ENCODE data around the gene ADARB2.
"Not testable (repeated sequence)": the region's sequence is repeated elsewhere in the genome, so short reads cannot be mapped to it uniquely, and the experiment has no call there.

ADARB2 gene

DNA sequence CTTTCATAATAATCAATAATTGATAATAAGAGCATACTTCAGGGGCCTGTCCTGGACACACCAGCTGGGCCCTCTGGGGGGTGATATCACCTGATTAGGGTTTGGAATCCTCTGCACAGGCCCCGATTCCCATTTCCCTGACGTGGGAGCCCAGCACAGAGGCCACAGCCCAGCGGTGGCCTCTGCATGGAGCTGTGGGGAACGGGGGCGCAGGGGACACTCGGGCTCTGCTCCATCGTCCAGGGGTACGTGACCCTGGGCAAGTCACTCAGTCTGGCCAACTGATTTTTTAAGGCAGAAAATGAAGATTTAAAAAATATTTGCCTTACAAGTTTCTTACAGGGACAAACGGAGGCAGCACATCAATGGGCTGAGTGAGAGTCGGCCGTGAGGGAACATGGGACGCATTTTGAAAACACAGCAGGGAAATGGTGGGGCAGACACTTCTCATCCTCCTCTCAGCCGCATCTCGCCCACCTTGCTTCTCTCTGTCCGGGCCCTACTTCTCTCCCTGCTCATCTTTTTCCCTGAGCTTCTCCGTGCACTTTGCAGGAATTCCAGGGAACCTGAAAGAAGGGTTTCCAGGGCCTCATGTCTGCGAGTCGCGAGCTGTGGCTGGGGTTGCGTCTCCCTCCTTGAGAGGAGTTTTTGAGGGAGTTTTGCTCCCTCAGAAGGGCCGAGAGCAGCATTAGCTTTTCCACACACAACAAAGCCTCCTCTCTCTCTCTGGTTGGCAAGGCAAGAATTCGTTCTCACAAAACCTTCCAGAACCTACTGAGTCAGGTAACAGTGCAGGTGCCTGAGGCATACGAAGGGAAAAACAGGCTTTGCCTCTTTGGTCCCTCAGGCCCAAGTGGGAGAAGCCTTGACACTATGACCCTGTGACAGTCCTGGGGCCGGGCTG is 369.1 kb downstream of the ADARB2 start:
- DNase-seq (ENCODE audit: low read depth) = no peak

DNA sequence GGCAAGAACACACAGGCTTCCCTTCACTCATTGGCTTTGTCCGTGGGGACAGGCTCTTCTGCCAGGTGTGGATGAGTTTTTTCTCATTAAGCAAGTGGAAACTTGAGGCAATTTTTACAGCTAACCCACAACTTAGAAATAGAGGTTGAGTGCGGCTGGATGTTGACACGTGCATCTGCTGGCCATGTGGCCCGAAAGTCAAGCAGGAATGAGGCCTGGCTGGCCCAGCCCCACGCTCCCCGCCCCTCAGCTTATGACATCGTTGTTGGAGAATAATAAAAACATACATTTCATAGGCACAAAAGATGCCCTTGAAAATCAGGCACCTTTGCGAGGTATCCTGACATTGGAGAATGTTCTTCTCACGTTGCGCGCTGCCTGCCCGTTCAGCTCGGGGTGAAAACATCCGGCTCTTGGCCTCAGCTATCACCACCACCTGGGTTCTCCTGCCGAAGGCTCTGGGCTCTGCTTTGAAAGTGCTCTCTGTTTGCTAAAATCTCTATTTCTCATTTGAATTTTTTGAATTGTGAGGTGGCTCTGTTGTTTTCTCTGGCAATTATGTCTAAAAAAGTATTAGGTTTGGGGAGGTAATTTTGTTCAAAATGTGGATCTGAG is 370.4 kb downstream of the ADARB2 start:
- DNase-seq (ENCODE audit: low read depth) = no peak

DNA sequence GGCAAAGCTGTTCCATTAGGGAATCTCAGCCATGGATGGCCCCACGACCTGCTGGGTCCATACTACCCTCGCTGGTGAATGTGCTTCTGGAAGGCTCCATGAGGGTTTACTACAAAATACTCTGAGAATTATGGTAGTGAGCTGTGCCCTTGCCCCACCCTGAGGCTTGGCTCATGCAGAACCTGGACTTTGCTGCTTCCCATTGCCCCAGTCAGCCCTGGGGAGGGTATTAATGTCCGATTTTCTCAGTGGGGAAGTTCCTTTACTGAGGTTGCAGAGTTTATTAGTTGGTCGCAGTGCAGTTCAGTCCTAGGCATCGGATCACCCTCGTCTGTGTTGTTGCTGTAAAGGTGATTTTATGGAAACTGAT is 371.0 kb downstream of the ADARB2 start:
- DNase-seq (ENCODE audit: low read depth) = no peak

DNA sequence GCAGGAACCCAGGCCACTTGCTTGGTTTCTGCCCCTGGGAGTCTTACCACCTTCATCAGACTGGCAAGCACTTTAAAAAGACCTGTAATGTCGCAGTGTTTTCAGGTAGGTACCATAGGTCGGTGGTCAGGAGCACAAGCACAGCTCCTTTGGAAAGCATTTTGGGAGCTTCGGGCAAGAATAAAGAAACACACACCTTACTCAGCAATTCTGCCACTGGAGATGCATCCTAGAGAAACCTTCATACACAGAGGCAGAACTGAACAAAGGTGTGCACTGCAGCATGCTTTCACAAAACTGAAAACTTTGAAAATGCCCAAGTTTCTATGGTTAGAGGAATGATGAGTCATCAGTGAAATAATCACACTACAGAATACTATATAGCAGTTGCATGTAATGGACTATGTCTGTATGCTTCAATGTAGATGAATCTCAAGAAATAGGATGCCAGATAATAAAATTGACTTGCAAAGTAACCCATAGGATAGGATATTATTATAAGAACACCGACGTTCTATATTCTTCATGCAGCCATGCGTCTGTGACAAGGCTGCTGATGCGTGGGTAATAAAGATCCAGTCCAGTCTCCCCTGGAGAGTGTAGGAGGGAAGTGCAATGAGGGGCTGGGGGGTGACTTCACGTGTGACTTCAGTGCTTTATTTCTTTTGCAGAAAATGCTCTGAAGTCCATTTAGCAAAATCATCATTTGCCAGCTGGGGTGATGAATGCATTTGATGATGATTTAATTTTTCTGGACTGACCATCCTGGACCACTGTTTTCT is 371.6 kb downstream of the ADARB2 start:
- no peak for DNase-seq (ENCODE audit: low read depth)

DNA sequence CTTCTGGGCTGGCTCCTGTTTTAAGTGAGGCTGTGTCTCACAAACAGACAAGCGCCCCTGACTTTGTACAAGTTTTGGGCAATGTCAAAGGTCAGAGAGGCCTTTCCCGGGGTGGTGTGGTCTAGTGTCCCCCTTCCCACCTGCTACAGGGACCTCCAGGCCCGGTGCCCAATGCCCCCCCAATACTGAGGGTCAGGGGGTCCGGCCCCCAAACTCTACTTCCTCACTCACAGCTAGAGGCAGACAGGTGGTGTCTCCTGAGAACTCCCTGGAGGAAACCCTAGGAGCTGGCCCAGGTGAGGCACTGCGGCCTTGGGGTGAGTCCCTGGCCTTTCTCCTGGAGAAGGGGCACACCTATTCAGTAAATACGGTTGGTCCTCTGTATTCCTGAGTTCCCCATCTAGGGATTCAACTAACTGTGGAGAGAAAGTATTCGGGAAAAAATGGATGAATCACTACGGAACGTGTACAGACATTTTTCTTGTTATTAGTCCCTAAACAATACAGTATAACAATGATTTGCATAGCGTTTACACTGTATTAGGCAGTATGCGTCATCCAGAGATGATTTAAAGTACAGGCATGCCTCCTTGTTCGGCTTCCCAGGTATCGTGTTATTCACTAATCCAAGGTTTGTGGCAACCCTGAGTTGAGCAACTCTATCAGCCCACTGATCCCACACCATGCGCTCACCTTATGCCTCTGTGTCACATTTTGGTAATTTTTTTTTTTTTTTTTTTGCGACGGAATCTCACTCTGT is 373.0 kb downstream of the ADARB2 start:
- no peak for DNase-seq (ENCODE audit: low read depth)

DNA sequence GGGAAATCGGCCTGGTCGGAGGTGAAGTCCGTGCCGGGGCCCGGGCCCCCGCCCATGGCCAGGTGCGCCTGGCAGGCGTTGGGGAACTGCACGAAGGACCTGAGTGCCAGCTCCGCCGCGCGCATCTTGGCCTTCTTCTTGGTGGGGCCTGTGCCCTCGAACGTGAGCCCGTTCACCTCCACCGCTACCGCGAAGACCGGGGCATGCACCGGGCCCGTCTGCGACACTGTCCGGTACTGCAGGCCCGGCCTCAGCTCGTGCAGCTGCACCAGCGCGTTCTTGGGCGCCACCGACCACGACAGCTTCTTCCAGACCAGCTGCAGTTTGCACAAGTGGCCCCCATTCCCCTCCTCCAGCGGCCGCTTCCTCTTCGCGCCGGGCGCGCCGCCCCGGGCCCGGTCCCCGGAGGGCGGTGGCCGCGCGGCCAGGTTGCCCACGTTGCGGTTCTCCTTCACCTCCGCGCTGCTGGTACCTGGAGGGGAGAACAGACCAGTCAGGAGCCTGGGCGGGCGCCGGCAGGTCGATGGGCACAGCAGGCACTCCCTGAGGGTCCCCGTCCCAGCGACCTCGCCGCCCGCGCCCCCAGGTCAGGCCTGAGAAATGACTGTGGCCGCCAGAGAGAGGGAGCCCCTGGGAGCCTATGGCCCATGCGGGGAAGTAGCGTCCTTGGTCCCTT is 373.7 kb downstream of the ADARB2 start:
- no peak for DNase-seq (ENCODE audit: low read depth)

DNA sequence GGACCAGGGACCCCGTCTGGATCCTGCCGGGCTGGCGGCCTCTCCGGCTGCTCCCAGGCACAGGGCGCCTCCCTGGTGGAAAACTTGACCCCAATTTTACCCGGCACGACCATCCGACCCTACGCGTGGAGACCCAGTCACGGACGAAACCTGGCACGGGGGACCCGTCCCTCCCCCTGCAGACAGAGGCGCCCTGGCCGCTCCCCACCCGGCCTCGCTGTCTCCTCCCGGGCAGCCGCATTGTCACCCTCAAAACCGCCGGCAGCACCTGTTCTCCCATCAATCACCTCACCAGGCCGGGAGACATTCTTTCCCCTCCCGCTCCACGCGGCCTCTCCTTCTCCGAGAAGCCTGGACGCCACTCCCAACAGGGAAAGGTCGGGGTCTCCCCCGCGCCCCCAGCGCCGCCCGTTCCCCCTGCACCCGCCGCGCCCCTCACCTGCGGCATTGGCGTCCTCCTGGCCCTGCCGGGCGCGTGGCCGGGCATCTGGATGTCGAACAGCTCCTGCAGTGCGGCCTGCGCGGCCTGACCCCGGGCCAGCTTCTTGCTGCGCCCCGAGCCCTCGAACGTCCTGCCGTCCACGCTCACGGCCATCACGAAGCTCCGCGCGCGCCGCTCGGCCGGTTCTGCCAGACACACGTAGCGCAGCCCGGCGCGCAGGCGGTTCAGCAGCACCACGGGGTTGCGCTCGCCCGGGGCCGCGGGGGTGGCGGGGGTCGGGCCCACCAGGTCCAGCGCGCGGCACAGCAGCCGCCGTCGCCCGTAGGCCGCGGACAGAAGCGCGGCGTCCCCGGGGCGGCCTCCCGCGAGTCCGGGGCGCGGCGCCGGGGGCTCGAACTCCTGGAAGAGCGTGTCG is 374.5 kb downstream of the ADARB2 start:
- DNase-seq (ENCODE audit: low read depth) = no peak

DNA sequence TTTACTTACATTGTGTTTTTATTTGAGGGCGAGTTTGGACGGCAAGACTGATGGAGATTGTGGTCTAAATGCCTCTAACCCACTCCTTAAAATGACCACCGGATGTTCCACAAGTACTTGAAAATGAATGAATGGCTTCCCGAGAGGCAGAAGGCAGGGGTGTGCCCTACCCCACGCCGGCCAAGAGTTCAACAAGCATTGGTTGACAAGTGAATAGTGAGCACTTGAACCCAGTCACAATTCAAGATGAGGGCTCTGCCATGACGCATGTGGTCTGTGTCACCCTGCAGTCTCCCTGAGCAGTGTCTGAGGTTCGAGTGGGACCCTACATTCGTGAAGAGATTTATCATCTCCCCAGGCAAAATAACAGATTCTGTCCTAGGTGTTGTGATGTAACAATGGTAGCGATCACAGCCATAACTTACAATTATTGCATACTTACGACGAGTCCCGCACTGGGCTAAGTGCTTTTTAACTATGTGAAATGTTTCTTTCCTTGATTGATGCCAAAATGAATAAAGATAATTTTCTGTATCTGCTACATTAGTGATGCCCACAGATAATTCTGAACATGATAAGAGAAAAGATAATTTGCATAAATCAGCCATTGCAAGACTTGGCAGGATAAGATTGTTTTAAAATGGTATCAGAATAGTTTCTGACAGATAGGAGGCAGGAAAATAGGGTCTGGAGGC is 375.8 kb downstream of the ADARB2 start:
- no peak for DNase-seq (ENCODE audit: low read depth)

DNA sequence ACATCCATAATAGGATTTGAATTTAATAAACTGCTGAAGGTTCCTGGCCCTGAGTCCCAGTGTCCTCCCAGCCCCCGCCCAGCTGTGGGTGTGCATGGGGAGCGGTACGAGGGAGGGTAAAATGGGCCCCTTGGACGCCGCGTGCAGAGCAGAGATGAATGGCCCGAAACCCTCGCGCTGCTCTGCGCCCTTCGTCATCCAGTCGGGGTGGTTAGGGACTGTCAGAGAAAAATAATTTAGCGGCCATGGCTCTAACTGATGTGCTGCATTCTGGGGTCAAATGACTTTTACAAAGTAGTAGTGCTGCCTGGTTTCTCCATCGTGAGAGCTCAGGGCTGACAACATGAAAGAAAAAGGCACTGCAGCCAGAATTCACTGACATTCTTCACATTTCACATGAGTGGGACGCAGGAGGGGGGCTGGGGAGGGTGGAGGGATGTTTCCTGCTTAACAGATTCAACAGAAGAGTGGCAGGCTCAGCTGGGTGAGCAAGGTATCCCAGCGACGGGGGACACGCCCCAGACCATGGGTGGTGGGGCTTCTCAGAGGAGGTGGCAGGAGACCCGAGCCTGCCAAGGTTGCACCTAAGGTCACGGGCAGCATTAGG is 376.7 kb downstream of the ADARB2 start:
- DNase-seq (ENCODE audit: low read depth) = no peak

DNA sequence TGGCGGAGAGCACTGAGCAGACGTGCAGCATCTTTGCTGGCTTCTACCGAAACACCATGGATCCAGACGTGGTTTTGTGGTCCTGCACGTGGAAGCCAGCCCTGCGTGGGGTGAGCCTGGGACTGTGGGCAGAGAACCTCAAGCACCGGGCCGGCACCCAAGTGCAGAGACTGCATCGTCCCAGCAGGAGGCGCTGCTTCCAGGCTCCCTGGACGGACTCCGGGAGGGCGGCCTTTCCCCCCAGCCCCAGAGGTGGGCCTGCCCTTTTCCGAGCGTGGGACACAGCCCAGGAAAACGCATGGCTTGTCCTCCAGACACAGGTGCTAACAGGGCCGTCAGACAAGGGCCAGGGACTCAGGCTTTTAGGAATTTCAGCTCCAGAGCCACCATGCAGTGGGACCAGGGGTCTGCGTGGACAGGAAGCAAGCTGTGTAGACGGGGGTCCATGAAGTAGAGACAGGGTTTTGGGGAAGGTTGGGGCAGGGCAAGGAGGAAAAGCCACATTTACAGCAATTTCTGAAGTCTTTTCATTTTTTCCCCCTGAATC is 377.2 kb downstream of the ADARB2 start:
- DNase-seq (ENCODE audit: low read depth) = no peak

DNA sequence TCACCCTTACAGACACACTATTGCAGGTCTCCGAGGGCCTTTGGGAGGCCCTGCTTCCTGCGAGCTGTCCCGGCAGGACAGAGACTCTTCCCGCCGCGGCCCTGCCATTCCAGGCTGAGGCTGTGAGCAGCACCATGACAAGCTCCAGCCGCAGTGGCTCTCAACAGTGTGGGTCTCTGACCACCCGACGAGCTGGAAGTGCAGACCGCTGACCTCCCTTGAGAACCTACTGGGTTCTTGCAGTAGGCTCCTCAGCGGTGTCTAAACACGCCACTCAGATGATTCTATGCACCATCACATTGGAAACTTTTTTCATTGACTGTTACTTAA is 377.7 kb downstream of the ADARB2 start:
- no peak for DNase-seq (ENCODE audit: low read depth)

DNA sequence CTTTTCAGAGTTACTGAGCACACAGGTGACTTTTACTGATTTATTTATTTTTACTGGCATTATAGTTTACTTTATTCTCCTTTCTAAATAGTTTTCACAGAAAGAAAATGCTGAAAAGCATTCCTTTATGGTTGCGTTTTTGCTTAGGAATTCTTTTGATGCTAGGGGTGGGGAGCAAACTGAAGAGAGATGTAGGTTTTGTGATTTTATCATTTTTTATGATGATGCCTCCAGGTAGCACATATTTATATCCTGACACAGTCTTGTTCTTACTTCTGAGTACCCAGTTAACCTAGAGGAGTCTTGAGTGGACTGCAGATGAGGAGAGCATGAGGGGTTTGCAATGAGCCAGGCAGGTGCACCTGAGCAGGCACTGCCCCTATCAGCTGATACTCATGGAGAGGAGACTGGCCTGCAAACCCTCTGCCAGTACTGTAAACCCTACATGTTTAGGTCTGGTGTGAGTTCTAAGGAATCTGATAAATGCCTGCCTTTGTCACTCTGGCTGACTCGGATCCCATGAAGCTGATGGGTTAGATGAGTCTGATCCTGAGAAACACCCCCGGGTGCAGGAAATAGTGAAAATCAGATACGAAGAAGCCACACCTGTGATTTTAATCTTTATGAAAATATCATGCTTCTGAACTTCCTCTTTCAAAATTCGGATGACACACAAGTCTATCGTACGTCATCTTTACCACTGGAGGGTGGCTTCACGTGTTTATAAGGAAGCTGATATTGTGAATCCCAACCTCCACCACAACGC is 378.3 kb downstream of the ADARB2 start:
- DNase-seq (ENCODE audit: low read depth) = no peak

DNA sequence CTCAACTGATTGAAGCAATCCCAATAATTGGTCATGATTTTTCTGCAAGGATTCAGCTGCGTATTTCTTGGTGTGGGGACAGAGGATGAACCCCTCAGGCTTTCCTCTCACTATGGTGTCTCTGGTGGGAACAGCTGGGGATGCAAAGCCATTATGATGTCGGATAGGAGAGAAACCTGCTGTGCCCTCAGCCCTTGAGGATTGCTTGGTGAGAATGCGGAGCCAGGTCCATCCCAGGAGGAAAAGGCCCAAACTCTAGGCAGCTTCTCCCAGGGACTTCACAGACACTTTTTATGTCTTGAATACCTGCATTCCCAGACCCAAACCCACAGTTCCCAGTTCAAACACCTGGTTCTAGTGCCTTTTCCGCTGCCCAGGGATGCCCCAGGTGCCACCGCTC is 379.2 kb downstream of the ADARB2 start:
- DNase-seq (ENCODE audit: low read depth) = no peak

DNA sequence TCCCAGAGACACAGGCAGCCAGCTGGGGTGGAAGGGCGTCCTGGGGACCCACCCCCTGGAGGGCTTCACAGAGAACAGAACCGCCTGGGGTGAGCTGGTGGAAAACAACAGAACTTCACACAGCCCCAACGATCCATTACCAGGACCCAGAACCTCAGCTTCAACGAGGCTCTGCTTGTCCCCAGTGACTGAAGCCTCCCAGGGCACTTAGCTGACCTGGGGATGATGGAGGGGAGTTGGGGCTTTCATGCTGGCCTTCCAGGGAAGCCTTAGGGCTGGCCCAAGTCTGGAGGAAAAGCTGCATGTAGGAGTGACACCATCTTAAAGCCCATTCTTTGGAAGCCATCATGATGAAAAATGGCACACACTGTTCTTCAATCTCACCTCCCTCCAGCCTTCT is 381.0 kb downstream of the ADARB2 start:
- DNase-seq (ENCODE audit: low read depth) = no peak

DNA sequence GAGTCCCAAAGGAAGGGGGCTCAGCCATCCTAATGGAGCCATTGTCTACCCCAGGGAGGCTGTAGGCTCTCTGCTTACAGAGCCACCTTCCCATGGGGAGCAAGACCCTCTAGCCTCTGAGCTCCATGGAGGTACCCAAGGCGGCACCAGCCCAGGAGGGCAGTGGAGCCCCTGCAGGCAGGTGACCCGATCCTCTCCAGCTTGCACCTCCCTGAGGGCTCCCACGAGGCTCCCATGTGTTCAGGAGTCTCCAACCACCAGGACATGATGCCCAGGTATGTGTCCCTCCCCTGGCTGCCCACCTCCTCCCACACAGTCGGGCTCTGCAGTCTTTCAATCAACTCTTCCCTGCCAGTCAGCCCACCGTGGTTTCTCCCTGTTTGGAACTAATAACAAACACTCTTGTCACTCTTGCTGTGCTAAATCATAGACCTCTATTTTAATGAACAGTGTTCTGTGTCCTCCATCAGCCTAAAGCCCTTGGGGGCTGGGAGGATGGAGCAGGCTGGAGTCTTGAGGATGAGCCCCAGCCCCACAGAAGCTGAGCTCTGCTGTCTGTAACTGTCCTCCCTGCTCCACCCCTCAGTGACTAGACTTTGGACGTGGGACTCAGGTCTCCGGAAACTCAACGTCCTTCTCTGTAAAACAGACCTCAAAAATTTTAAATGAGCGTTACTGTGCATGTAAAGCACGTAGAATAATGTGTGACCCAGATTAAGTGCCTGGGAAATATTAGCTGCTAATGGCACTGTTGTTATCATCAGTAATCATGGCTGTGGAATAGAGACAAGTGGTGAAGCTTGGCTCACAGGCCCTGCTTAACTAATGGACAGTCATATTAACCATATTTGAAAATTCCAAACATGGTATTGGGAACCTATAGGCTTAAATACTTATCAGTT is 382.3 kb downstream of the ADARB2 start:
- no peak for DNase-seq (ENCODE audit: low read depth)

DNA sequence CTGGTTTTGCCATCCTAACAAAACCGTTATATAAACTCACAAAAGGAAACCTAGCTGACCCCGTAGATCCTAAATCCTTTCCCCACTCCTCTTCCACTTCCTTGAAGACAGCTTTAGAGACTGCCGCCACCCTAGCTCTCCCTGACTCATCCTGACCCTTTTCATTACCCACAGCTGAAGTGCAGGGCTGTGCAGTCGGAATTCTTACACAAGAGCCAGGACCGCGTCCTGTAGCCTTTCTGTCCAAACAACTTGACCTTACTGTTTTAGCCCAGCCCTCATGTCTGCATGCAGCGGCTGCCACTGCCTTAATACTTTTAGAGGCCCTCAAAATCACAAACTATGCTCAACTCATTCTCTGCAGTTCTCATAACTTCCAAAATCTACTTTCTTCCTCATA is 385.0 kb downstream of the ADARB2 start:
- not testable (repeated sequence) for DNase-seq (ENCODE audit: low read depth)

DNA sequence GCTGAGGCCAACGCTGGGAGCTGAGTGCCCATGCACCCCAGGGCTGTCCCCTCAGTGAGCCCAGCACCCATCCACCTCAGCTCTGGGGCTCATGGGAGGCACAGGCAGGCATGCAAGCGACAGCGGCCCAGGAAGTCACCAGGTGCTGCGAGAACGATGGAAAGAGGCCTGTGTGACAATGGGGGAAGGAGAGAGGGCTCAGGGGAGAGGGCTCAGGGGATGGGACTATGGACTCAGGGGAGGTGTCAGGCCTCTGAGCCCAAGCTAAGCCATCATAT is 388.6 kb downstream of the ADARB2 start:
- no peak for DNase-seq (ENCODE audit: low read depth)

Measured in HS-5 (cell line).